K562 (cell line): ENCODE measurements around the gene VIPR1. TPM values are rescaled to one million over a fixed set of nuclear protein-coding genes. Genes with fewer than 3 reads are reported as not detected.

Experiments used
- ATAC-seq: fragments of 200-7000 bp; cut with Tn5 transposase; 3 replicates; pipeline ENCODE4 v1.9.1; 2020; ENCODE audit warnings: moderate library complexity
- BruUV-seq: library from RNA; stranded (reverse); fragments of 400-500 nt; replicated peaks from 2 replicates; lab custom pipeline; 2021; lab: Mats Ljungman, UMichigan
- CTCF ChIA-PET: fragments of 300-600 bp; formaldehyde crosslinking; extraction: SDS; loops from one replicate; lab custom pipeline; 2021; ENCODE audit warnings: low intra/inter-chr PET ratio; lab: Yijun Ruan, JAX
- POLR2A ChIA-PET: fragments of 300-600, 350-650 bp; sonication (Branson Sonifier 250); formaldehyde crosslinking; extraction: SDS; loops from one replicate; lab custom pipeline; 2021; ENCODE audit warnings: antibody characterized with exemption, inconsistent platforms; lab: Yijun Ruan, JAX
- DNase-seq, 4 experiments: peaks; one replicate each; pipeline versions ENCODE4 v3.0.0 to v3.0.0-alpha.2; 2011 to 2018; ENCODE audit warnings: low spot score in 3 of 4, mixed read lengths in 3 of 4; ENCODE audit errors: extremely low read depth in 1 of 4
- FAIRE-seq: peaks from 2 replicates; lab custom pipeline; 2011; peaks lifted over from hg19 to GRCh38; lab: Jason Lieb, UNC
- H2AFZ ChIP-seq: 2 replicates; pipeline ENCODE4 v1.6.0; 2011; ENCODE audit warnings: low read depth, low read length, control low read depth, inconsistent platforms
- H3K27ac ChIP-seq: fragments of 200-600 bp; 3 replicates; pipeline ENCODE4 v1.8.0; 2011; ENCODE audit warnings: low read depth, mild to moderate bottlenecking, control low read depth, inconsistent platforms, low read length, moderate library complexity, mixed read lengths; ENCODE audit errors: extremely low read depth
- H3K27me3 ChIP-seq, 2 experiments: fragments of 300-600 bp in 1 of 2; 2 replicates in 1 of 2; 3 replicates in 1 of 2; pipeline versions ENCODE4 v1.6.0 to v1.8.0; 2011; ENCODE audit warnings: inconsistent platforms in 2 of 2, low read length in 2 of 2, mild to moderate bottlenecking in 1 of 2, mixed read lengths in 1 of 2, moderate library complexity in 1 of 2; ENCODE audit not compliant: control insufficient read depth in 2 of 2, insufficient read depth in 2 of 2
- H3K36me3 ChIP-seq: fragments of 300-600 bp; 3 replicates; pipeline ENCODE4 v1.8.0; 2011; ENCODE audit warnings: mild to moderate bottlenecking, low read length, inconsistent platforms; ENCODE audit not compliant: control insufficient read depth, insufficient read depth
- H3K4me1 ChIP-seq, 2 experiments: fragments of 200-600 bp in 1 of 2; replicated peaks in 1 of 2; 2 replicates in 1 of 2; 3 replicates in 1 of 2; pipeline versions ENCODE4 v1.5.1 to v1.8.0; 2011; ENCODE audit warnings: inconsistent platforms in 2 of 2, low read length in 2 of 2, mild to moderate bottlenecking in 1 of 2, mixed read lengths in 1 of 2, moderate library complexity in 1 of 2; ENCODE audit not compliant: control insufficient read depth in 2 of 2, insufficient read depth in 2 of 2
- H3K4me2 ChIP-seq: 2 replicates; pipeline ENCODE4 v1.6.1; 2011; ENCODE audit warnings: low read length, control low read depth, inconsistent platforms, mixed read lengths; ENCODE audit not compliant: insufficient read depth
- H3K4me3 ChIP-seq: fragments of 200-600 bp; sonication (generic), shearing (Covaris generic); 2 replicates; pipeline ENCODE4 v1.5.1; 2016; ENCODE audit warnings: control low read depth, inconsistent platforms
- H3K79me2 ChIP-seq: fragments of 200-600 bp; 3 replicates; pipeline ENCODE4 v1.8.0; 2011; ENCODE audit warnings: low read length, inconsistent platforms; ENCODE audit not compliant: control insufficient read depth, insufficient read depth
- H3K9ac ChIP-seq, 2 experiments: 2 replicates each; pipeline versions ENCODE4 v1.6.0 to v1.6.1; 2011; ENCODE audit warnings: low read depth in 2 of 2, low read length in 2 of 2, control low read depth in 1 of 2, inconsistent platforms in 1 of 2, mild to moderate bottlenecking in 1 of 2, mixed read lengths in 1 of 2; ENCODE audit not compliant: insufficient read depth in 1 of 2
- H3K9me1 ChIP-seq: one replicate; pipeline ENCODE4 v1.6.0; 2011; ENCODE audit warnings: inconsistent platforms, mild to moderate bottlenecking, low read length, moderate library complexity; ENCODE audit not compliant: control insufficient read depth, insufficient read depth
- H3K9me3 ChIP-seq: replicated peaks from 2 replicates; pipeline ENCODE4 v1.5.1; 2011; ENCODE audit warnings: low read depth, low read length, inconsistent platforms; ENCODE audit not compliant: control insufficient read depth, insufficient read depth
- H4K20me1 ChIP-seq: replicated peaks from 2 replicates; pipeline ENCODE4 v1.6.1; 2011; ENCODE audit warnings: low read length, inconsistent platforms, mixed read lengths; ENCODE audit not compliant: control insufficient read depth, insufficient read depth
- CEBPZ ChIP-seq: fragments of 150-350 bp; IDR thresholded peaks from 2 replicates; pipeline ENCODE4 v1.6.1; 2014; ENCODE audit warnings: low read depth, mild to moderate bottlenecking, low read length, borderline replicate concordance
- KLF1 ChIP-seq: fragments of 450-650 bp; IDR thresholded peaks from 2 replicates; pipeline ENCODE4 v1.6.1; 2016; ENCODE audit warnings: missing genetic modification characterization, missing compliant biosample characterization
- MIER1 ChIP-seq: fragments of 450-650 bp; IDR thresholded peaks from 2 replicates; pipeline ENCODE4 v1.6.1; 2016; ENCODE audit warnings: antibody characterized with exemption, mild to moderate bottlenecking, low read depth
- NCOA4 ChIP-seq: fragments of 450-650 bp; IDR thresholded peaks from 2 replicates; pipeline ENCODE4 v1.6.1; 2018; ENCODE audit warnings: mild to moderate bottlenecking; ENCODE audit not compliant: partially characterized antibody
- NFE2 ChIP-seq: IDR thresholded peaks from 2 replicates; pipeline ENCODE4 v1.6.1; 2014; ENCODE audit warnings: antibody characterized with exemption, low read depth
- SRF ChIP-seq, 2 experiments: fragments of 250-450, 450-650 bp in 1 of 2; sonication (Bioruptor Pico) in 1 of 2; sonication (generic) in 1 of 2; formaldehyde crosslinking; IDR thresholded peaks; 2 replicates each; pipeline versions ENCODE4 v1.5.0 to v1.5.1; 2020 to 2022; ENCODE audit warnings: mild to moderate bottlenecking in 1 of 2, missing genetic modification reagents in 1 of 2
- SRSF3 ChIP-seq: fragments of 200-400 bp; formaldehyde crosslinking; IDR thresholded peaks from 2 replicates; pipeline ENCODE4 v1.6.1; 2016; ENCODE audit warnings: mild to moderate bottlenecking, low read length, moderate library complexity; ENCODE audit not compliant: insufficient read depth
- STAT5A ChIP-seq: IDR thresholded peaks from 2 replicates; pipeline ENCODE4 v1.6.1; 2012; ENCODE audit warnings: low read length, inconsistent platforms, borderline replicate concordance
- TCF7 ChIP-seq: sonication (generic); IDR thresholded peaks from 2 replicates; pipeline ENCODE4 v1.6.1; 2016; ENCODE audit warnings: antibody characterized with exemption, borderline replicate concordance
- ZFX ChIP-seq: sonication (generic); formaldehyde crosslinking; IDR thresholded peaks from 2 replicates; pipeline ENCODE4 v1.8.0; 2022; ENCODE audit warnings: mild to moderate bottlenecking, missing genetic modification reagents, moderate library complexity
- ZNF143 ChIP-seq: sonication (generic); formaldehyde crosslinking; IDR thresholded peaks from 2 replicates; pipeline ENCODE4 v1.9.0; 2022; ENCODE audit warnings: mild to moderate bottlenecking, missing genetic modification reagents
- ZNF316 ChIP-seq: fragments of 450-650 bp; IDR thresholded peaks from 2 replicates; pipeline ENCODE4 v1.6.1; 2016
- WGBS: fragments of 100-300 bp; shearing (Covaris generic); methylation state at CpG from one replicate; pipeline ENCODE4 v1.1.6; 2016; ENCODE audit warnings: low coverage, mixed read lengths; ENCODE audit not compliant: insufficient coverage; ENCODE audit errors: missing lambda C conversion rate; 5-methylcytosine and 5-hydroxymethylcytosine counted together
- in situ Hi-C: fragments of 300-500 bp; cut with MboI; formaldehyde crosslinking; loops from 4 replicates; pipeline ENCODE4 v1.15.0; 2018; ENCODE audit warnings: inconsistent platforms, mixed read lengths
- intact Hi-C: fragments of 100-400 bp; cut with micrococcal nuclease; formaldehyde crosslinking; loops from 2 replicates; pipeline ENCODE4 v1.14.2; 2022
- polyA plus RNA-seq, 8 experiments: library from polyadenylated mRNA; depleted of rRNA in 4 of 8; stranded (reverse) in 5 of 8; unstranded in 3 of 8; fragments of >200 nt; fragmentation: Nextera tagmentation in 2 of 8; fragmentation: Illumina TruSeq in 1 of 8; extraction: Ambion mirVana in 2 of 8; extraction: Trizol in 1 of 8; gene quantifications; 2 replicates each; pipeline versions ENCODE4 v1.2.1 to v1.2.3, GENCODE V29; 2011 to 2014; ENCODE audit warnings: inconsistent platforms in 1 of 8, missing spikeins in 1 of 8
- total RNA-seq, 7 experiments: library from RNA; depleted of rRNA in 6 of 7; stranded (reverse); fragments of >200 nt in 6 of 7; fragmentation: Illumina TruSeq in 2 of 7; extraction: Trizol in 2 of 7; gene quantifications; 2 replicates each; pipeline versions ENCODE4 v1.2.1 to v1.2.3, GENCODE V29; 2011 to 2021; ENCODE audit warnings: low replicate concordance in 1 of 7
- TF ChIP-seq, protein P1 (sequence below), 2 experiments: fragments of 450-650 bp; conservative IDR thresholded peaks; 2 replicates each; pipeline ENCODE4 v1.6.1; 2017; ENCODE audit warnings: mild to moderate bottlenecking in 2 of 2, moderate library complexity in 2 of 2

The VIPR1 gene
- total and polyA plus RNA-seq, 9 of the 15 experiments (the other 6 are each of a cell fraction or from before 2014, with no cell fraction given), result 0.04 to 0.38 (median 0.12) TPM; not detected in 3

DNA sequence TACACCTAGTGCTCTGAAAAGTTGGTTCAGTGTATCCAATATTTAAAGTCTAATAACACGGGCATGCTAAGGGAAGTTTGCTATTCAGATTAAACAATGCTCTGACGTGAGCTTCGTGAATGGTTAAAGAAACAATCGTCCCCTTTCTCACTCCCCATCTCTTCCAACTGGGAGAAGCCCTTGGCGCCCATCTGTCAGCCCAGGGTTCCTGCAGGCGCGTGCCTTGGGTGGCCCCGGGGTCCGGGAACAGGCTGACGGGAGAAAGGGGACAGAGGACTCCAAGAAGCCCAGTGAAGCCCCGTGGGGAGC lies 78.9 kb downstream of the VIPR1 start:
- peak overlapping the region; percentile 85 for H2AFZ ChIP-seq
- H3K9me3 ChIP-seq, result no peaks in the 10 kb centered on the region
- H3K4me2 ChIP-seq, result peak overlapping the region; percentile 92
- WGBS, result 0% methylated on average over 11 of the region's 11 CpGs
- H4K20me1 ChIP-seq, result no peaks in the 10 kb centered on the region
- H3K27me3 ChIP-seq, result no peaks in the 10 kb centered on the region
- in situ Hi-C loops, result no loop called here
- ChIA-PET POLR2A (interaction anchor here (0.5 to 3.2 kb wide), 13 partner anchors 9 to 1763 kb away, joined by 3 to 33 read pairs (median 4); partner anchors contain the start of genes NKTR and SS18L2), CTCF (no interaction called here)
- peaks cover 42% of the 10 kb centered on the region for H3K79me2 ChIP-seq
- BruUV-seq, result no TSS peak
- intact Hi-C loops, result loop anchor here (5.0 kb wide), 1 partner anchor 71 kb away; the partner anchor contains the start of gene ZBTB47
- ATAC-seq (no peak), FAIRE-seq (no peak), DNase-seq (no peak)
- H3K9ac ChIP-seq, result peak overlapping the region; percentile 89 to 93
- H3K9me1 ChIP-seq, result no peaks in the 10 kb centered on the region
- peak overlapping the region; percentile 79 for H3K27ac ChIP-seq
- peak overlapping the region; percentile 65 for H3K4me3 ChIP-seq
- peaks cover 12 to 16% of the 10 kb centered on the region in 2 experiments; a peak in 3 of 5 replicates for H3K4me1 ChIP-seq
- H3K36me3 ChIP-seq, result peaks cover 5% of the 10 kb centered on the region; the same call in 2 of the 3 replicates
- TF ChIP-seq NCOA4, result no peak
- TF ChIP-seq, protein P1, sequence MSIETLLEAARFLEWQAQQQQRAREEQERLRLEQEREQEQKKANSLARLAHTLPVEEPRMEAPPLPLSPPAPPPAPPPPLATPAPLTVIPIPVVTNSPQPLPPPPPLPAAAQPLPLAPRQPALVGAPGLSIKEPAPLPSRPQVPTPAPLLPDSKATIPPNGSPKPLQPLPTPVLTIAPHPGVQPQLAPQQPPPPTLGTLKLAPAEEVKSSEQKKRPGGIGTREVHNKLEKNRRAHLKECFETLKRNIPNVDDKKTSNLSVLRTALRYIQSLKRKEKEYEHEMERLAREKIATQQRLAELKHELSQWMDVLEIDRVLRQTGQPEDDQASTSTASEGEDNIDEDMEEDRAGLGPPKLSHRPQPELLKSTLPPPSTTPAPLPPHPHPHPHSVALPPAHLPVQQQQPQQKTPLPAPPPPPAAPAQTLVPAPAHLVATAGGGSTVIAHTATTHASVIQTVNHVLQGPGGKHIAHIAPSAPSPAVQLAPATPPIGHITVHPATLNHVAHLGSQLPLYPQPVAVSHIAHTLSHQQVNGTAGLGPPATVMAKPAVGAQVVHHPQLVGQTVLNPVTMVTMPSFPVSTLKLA (conservative IDR thresholded peaks at IDR 0.05), result no peak
- TF ChIP-seq TCF7, result 0 out of 2 replicates have a peak, but pooled peaks have one; percentile 28
- no peak for TF ChIP-seq ZFX
- TF ChIP-seq CEBPZ, result no peak
- TF ChIP-seq KLF1 (tag), result no peak
- no peak for TF ChIP-seq MIER1
- no peak for TF ChIP-seq SRSF3
- TF ChIP-seq STAT5A, result no peak
- TF ChIP-seq ZNF316, result no peak
- no peak for TF ChIP-seq SRF (CRISPR knock-in tag; IDR thresholded peaks at IDR 0.05)
- TF ChIP-seq ZNF143 (CRISPR knock-in tag), result 0 out of 2 replicates have a peak, but pooled peaks have one; percentile 23
- TF ChIP-seq NFE2, result no peak
